ENCODE data around the gene FOCAD.

Gene FOCAD

GRCh38 chr9:20997503-20998076, 313.5 kb downstream of the FOCAD start:
- H3K4me2 ChIP-seq (ENCODE audit: low read length): no peak overlapping the region
- H3K4me1 ChIP-seq: peaks cover 7% of the 10 kb centered on the region
- H3K9ac ChIP-seq: no peak overlapping the region
- H3K79me2 ChIP-seq: no peaks in the 10 kb centered on the region
- no peak overlapping the region for H3K4me3 ChIP-seq (ENCODE audit: low read depth, low read length)
- no peak for TF ChIP-seq CTCF (IDR thresholded peaks at IDR 0.05)
- H3K27ac ChIP-seq: no peak overlapping the region
- H3K9me3 ChIP-seq (ENCODE audit: control insufficient read depth, low read length): no peaks in the 10 kb centered on the region
- no peaks in the 10 kb centered on the region for H3K36me3 ChIP-seq (ENCODE audit: control insufficient read depth, insufficient read depth, low read length)
- H2AFZ ChIP-seq: no peak overlapping the region
- no peaks in the 10 kb centered on the region for H3K27me3 ChIP-seq (ENCODE audit: control insufficient read depth, insufficient read depth, low read length)

DNA sequence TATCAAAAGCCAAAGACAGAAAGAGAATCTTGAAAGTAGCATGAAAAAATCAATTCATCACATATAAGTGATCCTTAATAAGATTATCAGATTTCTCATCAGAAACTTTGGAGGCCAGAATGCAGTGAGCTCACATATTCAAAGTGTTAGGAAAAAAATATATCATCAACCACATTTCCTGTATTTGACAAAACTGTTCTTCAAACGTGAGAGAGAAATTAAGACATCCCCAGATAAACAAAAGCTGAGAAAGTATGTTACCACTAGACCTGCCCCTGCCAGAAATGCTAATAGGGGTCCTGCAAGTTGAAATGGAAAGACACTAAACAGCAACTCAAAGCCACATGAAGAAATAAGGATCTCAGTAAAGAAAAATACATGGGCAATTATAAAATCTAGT, 317.5 kb downstream of the FOCAD start:
- Histone ChIP-seq H3K4me3 (ENCODE audit: low read depth, low read length) (no peak overlapping the region), H3K9me3 (ENCODE audit: control insufficient read depth, low read length) (no peaks in the 10 kb centered on the region), H2AFZ (no peak overlapping the region), H3K27me3 (ENCODE audit: control insufficient read depth, insufficient read depth, low read length) (no peaks in the 10 kb centered on the region), H3K9ac (no peak overlapping the region), H3K36me3 (ENCODE audit: control insufficient read depth, insufficient read depth, low read length) (no peaks in the 10 kb centered on the region), H3K27ac (no peak overlapping the region), H3K4me1 (no peaks in the 10 kb centered on the region), H3K4me2 (ENCODE audit: low read length) (no peak overlapping the region), H3K79me2 (no peaks in the 10 kb centered on the region)
- no peak for TF ChIP-seq CTCF (IDR thresholded peaks at IDR 0.05)

- Histone ChIP-seq H3K36me3 (ENCODE audit: control insufficient read depth, insufficient read depth, low read length) (no peaks in the 10 kb centered on the region), H3K79me2 (no peaks in the 10 kb centered on the region), H3K4me3 (ENCODE audit: low read depth, low read length) (no peak overlapping the region), H3K4me1 (no peaks in the 10 kb centered on the region), H3K9ac (no peak overlapping the region), H3K9me3 (ENCODE audit: control insufficient read depth, low read length) (no peaks in the 10 kb centered on the region), H3K4me2 (ENCODE audit: low read length) (no peak overlapping the region), H2AFZ (no peak overlapping the region), H3K27ac (no peak overlapping the region), H3K27me3 (ENCODE audit: control insufficient read depth, insufficient read depth, low read length) (no peaks in the 10 kb centered on the region)
- no peak for TF ChIP-seq CTCF (IDR thresholded peaks at IDR 0.05)
Observed at GRCh38 chr9:21002040-21002439, 318.0 kb downstream of the FOCAD start.

DNA sequence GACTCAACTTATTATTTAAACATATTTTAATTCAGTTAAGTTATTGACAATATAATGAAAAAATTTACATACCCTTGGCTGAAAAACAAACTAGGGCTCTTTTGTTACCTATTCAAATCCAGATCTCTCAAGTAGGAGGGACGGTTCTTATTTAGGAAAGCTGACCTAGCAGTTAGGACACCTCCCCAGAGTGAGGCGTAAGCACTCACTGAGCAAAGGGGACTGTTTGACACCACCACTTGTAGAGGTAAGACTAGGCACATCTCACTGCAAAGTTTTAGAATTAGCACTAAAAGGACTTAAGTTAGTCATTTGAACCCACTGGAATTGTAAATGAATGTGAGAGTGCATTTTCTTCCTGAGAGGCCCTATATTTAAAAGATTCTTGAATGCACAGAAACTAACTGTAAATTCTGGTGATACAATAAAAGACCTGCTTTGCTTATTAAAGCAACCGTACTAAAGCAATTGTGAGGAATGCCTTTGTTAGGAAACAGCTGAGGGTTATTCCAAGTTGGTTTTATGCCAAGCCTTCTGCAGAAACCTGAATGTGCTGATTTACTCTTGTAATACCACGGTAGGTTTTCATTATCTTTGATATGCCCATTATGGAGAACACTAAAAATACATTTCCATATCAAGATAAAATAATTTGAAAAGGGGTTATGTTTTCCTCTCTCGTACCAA, 331.2 kb downstream of the FOCAD start:
- H3K9me3 ChIP-seq (ENCODE audit: control insufficient read depth, low read length): no peaks in the 10 kb centered on the region
- H3K4me1 ChIP-seq: no peaks in the 10 kb centered on the region
- no peak overlapping the region for H2AFZ ChIP-seq
- no peak overlapping the region for H3K9ac ChIP-seq
- H3K4me2 ChIP-seq (ENCODE audit: low read length): no peak overlapping the region
- TF ChIP-seq CTCF (IDR thresholded peaks at IDR 0.05): no peak
- no peaks in the 10 kb centered on the region for H3K27me3 ChIP-seq (ENCODE audit: control insufficient read depth, insufficient read depth, low read length)
- H3K27ac ChIP-seq: no peak overlapping the region
- H3K36me3 ChIP-seq (ENCODE audit: control insufficient read depth, insufficient read depth, low read length): no peaks in the 10 kb centered on the region
- no peaks in the 10 kb centered on the region for H3K79me2 ChIP-seq
- H3K4me3 ChIP-seq (ENCODE audit: low read depth, low read length): no peak overlapping the region

DNA sequence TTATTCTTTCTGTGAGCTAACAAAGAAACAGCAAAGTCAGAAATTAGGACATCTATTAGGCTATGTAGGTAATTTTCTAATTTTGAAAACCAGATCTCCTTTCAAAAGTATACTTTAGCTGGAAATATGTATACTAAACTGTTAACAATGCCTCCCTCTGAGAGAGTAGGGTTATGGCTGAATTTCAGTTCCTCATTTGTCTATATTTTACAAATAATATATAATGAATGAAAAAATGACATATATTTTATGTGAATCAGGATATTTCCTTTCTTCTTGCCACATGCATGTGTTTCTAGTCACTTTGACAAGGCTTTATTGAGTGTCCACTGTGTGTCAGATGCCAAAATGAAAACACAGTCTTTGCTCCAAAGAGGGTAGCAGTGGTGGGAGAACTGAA, 331.9 kb downstream of the FOCAD start:
- Histone ChIP-seq H3K27me3 (ENCODE audit: control insufficient read depth, insufficient read depth, low read length) (no peaks in the 10 kb centered on the region), H3K9me3 (ENCODE audit: control insufficient read depth, low read length) (no peaks in the 10 kb centered on the region), H3K4me2 (ENCODE audit: low read length) (no peak overlapping the region), H3K4me3 (ENCODE audit: low read depth, low read length) (no peak overlapping the region), H3K9ac (no peak overlapping the region), H3K4me1 (no peaks in the 10 kb centered on the region), H3K36me3 (ENCODE audit: control insufficient read depth, insufficient read depth, low read length) (no peaks in the 10 kb centered on the region), H3K79me2 (no peaks in the 10 kb centered on the region), H2AFZ (no peak overlapping the region), H3K27ac (no peak overlapping the region)
- no peak for TF ChIP-seq CTCF (IDR thresholded peaks at IDR 0.05)
